C4-2B (cell line): ENCODE measurements around the gene SIK3.
"Not testable (repeated sequence)": the region's sequence is repeated elsewhere in the genome, so short reads cannot be mapped to it uniquely, and the experiment has no call there.

Experiments
- H3K27ac ChIP-seq: fragments of 450-650 bp; 2 replicates; pipeline ENCODE4 v1.5.1; 2017
- CTCF ChIP-seq: fragments of 450-650 bp; conservative IDR thresholded peaks from 2 replicates; pipeline ENCODE4 v1.5.1; 2017; ENCODE audit warnings: mild to moderate bottlenecking
- ZFX ChIP-seq: fragments of 450-650 bp; IDR thresholded peaks from 2 replicates; pipeline ENCODE4 v1.6.1; 2017

SIK3 gene

GRCh38 chr11:117117681-117118080, 19.5 kb upstream of the SIK3 start:
- no peak for TF ChIP-seq ZFX
- no peak for TF ChIP-seq CTCF

GRCh38 chr11:117112939-117113338, 14.7 kb upstream of the SIK3 start:
- not testable (repeated sequence) for H3K27ac ChIP-seq

More at GRCh38 chr11:117117681-117118080, 19.5 kb upstream of the SIK3 start:
- no peak overlapping the region for H3K27ac ChIP-seq

- H3K27ac ChIP-seq, result not testable (repeated sequence)
Measured at GRCh38 chr11:117112497-117112896, 14.3 kb upstream of the SIK3 start.

- no peak overlapping the region for H3K27ac ChIP-seq
- TF ChIP-seq ZFX, result no peak
- TF ChIP-seq CTCF, result no peak
Measured at GRCh38 chr11:117110294-117110950, 12.2 kb upstream of the SIK3 start.

GRCh38 chr11:117107701-117108590, 9.7 kb upstream of the SIK3 start:
- no peak overlapping the region for H3K27ac ChIP-seq
- no peak for TF ChIP-seq ZFX
- TF ChIP-seq CTCF, result no peak

- no peak overlapping the region for H3K27ac ChIP-seq
- TF ChIP-seq CTCF, result no peak
- TF ChIP-seq ZFX, result no peak
Measured at GRCh38 chr11:117100556-117100955, 2.3 kb upstream of the SIK3 start.

GRCh38 chr11:117099696-117100095, 1.5 kb upstream of the SIK3 start:
- no peak overlapping the region for H3K27ac ChIP-seq

More at GRCh38 chr11:117099696-117100095, 1.5 kb upstream of the SIK3 start:
- TF ChIP-seq CTCF, result no peak
- TF ChIP-seq ZFX, result no peak
